HT1080 (cell line): ENCODE data around the gene GAS1. TPM values are rescaled to one million over a fixed set of nuclear protein-coding genes. Genes with fewer than 3 reads are reported as not detected.

Experiments
- DNase-seq: peaks from one replicate; pipeline ENCODE4 v3.0.0-alpha.2; 2015; ENCODE audit warnings: low read depth
- total RNA-seq: library from RNA; depleted of rRNA; stranded (reverse); fragments of >200 nt; shearing (Covaris generic); gene quantifications from 2 replicates; pipeline ENCODE4 v1.2.3, GENCODE V29; 2014

GAS1 gene
- total RNA-seq, 1 experiment from 2014 or later: 1.4 TPM

DNA sequence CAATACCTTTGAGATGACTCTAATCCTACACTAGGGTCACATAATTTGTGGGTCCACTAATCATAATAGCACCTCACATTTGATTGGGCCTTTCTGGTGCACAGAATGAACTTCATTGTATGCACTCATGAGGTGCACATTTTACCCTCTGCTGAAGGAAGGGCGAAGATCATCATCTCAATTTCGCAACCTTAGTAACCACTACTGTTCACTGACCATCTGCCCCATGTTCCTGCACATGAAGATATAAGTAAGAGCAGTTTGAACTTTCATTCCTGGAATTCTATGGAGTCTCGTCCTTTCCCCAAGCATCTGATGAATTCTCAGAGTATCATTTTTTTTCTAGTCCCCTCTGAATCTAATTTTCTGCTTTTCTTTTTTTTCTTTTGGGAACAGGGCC, 21.2 kb downstream of the GAS1 start:
- DNase-seq: no peak

DNA sequence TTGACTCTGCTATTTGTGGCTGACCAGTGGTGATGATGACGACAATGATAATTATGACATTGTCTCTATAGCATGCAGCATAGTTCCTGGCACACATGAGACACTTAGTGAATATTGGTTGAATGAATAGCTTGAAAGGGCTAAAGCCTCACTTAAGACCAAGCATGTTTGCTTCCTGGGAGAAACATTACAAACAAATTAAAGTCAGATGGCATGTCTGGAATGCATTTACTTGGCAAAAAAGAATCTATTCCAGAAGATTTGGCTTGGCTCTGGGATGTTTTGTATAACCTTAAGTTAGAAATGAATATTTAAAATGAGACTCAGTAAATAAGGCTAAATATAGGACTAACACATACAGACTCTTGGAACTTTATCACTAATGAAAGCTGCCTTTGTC, 21.6 kb downstream of the GAS1 start:
- no peak for DNase-seq

DNA sequence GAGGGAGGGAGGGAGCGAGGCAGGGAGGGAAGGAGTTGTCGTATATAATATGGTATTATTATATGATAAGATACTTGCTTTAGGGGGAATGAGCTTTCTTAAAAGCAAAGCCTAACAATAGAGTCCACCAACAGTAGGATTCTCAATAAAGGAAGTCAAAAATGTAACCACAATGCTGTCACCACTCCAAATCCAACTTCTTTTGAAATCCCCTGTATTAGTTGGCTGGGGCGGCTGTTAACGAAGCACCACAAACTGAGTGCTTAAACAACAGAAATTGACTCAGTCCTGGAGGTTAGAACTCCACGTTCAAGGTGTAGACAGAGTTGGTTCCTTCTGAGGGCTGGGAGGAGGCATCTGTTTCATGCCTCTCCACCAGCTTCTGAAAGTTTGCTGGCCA, 23.1 kb downstream of the GAS1 start:
- DNase-seq: no peak

DNA sequence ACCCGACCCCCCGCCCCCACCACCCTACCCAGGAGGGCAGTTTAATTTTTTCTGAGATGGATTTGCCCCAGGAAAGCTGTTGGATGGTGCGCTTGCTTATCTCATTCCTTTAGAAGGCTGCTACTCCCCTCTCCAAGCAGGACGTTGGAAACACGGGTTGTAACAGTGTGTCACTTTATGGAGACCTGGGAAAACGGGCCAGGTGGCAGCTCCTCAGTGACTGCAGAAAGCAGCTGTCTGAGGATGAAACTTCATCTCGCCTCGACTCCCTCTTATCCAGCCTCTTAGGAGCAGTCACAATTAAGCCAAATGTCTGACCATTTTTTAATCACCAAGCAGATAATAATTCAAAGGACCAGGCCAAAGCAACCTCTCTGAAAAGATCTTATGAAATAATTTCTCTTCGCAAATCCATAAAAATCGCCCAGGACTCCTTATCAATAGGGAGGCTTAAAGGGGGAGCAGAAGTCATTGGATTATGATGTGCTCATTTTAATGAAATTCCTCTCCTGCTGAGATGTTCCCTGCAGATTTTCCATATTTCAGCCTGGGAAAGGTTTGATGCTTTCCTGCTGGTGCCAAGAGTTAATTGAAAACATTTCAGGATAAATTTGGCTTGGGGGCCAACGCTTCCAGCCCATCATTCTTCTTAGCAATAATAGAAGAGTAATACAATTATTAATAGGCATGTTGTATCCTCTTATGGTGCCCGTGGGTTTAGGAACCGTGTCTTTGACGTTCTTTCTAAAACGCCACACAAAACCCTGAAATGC, 26.0 kb downstream of the GAS1 start:
- DNase-seq: no peak

DNA sequence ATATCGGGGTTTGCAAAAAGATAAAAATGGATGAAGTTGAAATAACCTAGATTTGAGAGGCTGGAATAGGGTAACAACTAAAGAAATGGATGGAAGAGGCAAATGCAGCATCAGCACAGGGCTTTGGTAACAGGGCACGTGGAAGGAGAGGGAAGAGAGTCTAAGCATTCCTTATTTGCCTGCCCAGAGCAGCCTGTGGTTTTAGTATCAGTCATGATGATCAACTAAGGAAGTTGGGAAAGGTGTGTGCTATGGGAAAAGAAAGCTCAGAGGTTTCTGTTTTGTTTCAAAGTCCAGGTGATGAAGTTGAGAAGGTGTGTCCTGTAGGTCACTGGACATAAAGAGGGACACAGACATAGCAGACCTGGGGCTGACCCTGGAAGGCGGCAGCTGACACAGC, 28.8 kb downstream of the GAS1 start:
- DNase-seq: no peak

DNA sequence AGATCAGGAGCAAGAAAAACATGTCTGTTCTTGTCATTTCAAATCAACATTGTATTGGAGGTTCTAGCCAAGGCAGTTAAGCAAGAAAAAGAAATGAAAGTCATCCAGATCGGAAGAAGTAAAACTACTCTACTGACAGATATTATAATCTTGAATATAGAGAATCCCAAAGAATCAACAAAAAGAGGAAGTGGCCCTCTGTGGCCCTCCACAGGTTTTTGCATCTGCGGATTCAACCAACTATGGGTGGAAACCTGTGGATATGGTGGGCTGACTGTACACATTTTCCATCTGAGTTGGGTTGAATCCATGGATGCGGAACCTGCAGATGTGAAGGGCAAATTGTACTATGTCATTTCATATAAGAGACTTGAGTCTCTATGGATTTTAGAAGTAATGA, 35.1 kb downstream of the GAS1 start:
- no peak for DNase-seq

DNA sequence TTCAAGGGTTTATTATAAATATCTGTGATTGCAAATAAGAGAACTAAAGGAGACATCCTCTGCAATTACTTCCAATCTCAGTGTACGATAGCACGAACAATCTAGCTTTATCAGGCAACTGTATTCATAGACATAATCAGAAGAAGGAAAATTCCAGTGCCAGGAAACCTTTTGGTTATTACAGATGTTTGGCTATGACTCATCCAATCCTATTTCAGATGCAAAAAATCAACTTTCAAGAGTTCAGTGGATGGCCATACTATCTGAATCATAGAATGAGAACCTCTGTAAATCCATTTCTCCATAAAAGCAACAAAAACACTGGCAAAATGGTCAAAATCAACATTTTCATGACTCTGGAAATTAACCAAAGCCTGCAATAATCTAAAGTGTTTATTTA, 37.9 kb downstream of the GAS1 start:
- DNase-seq: no peak

DNA sequence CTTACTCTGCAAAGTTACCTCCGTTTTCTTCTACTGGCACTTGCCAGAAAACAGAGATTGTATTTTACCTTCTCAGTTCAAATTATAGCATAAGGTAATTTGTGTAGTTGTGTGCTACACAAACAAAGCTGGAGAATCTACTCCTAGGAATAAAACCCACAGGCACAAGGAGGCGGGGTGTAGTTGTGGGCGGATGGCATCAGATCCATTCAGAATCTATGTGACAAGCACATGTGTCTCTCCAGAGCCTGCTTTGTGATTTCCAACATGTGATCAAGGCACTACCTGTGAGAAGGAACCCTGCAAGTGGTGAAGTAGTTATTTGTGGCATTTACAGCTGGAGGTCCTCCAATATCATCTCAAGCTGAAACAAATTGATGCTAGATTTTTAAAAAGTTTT, 39.0 kb downstream of the GAS1 start:
- no peak for DNase-seq

DNA sequence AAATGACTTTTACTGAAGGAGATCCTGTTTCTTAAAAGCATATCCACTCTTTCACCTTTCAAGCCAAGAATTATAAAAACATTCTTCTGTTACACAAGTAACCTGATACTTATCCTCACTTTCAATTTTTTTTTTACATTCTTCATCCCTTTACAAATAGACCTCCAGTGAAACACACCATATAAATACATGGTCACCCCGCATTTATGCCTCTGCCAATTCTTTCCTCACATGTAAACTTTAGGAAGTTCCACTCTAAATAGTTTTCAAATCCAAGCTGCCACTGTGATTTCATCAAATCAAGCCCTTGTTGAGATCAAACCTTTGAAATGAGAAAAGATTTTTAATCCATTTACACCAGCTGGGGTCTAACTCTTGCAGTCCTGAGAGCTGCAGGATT, 40.0 kb downstream of the GAS1 start:
- DNase-seq: no peak

DNA sequence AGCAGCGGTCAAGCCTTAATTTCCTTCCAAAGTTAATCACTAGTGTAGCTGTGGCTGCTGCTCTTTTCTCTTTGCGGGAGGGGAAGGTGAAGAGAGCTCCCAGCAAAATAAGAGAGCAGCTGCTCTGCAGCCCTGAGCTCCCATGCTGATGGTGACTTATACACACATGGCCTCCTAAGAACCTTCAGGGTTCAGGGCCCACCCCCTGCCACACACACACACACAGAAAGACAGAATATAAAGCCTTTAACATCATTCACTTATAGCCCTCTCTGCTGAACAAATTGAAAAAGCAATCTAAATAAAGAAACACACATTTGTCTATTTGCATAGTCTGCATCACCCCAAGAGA, 43.6 kb downstream of the GAS1 start:
- DNase-seq: no peak

DNA sequence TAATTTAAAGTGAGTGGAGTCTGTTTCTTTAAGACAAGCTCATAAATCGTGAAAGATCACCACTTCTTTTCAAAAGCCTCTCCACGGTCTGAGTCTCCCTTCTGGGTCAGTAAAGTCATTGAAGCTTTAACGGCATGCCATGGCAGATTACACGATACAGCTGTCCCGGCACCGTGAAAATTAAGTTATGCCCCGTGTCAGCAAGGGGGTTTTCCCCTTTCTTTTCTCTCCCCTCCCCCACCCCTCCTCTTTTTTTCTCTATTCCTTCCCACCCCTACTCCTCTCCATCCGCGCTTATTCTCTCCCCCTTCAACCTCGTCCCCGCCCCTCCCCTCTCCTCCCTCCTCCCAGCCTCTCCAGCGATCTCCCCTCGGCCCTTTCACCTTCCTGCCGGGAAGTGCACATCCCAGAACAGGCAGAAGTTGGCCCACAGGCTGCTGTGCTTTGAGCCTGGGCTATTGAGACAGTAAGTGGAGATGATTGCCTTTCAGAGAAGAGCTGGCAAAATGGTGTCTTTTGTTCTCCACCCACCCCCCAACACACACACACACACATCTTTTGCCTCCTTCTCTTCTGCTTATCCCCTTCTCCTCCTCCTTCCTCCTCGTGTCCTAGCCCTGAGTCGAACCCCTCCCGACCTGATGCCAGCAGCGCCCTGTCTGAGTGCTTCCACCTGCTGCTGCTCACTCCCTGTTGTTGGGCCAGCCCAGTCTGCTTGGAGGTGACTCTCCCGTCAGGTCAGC, 44.1 kb downstream of the GAS1 start:
- no peak for DNase-seq

DNA sequence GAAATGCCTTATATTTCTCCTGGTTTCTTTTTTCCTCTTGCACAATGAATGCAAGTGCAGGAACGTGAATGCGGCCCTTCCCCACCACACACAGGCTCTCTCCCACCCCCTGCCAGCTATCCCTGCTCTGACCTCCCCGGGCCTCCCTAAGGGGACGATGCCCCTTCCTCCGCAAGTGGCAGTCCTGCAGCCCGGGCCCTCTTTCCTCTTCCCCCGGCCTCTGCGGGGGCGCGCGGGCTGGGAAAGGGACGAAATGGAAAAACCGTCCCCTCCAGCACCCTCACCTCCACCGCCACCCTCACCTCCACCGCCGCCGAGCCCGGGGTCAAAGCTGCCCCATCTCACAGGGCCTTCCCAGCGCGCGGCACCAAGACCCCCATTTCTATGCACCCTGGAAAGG, 44.7 kb downstream of the GAS1 start:
- DNase-seq: no peak

DNA sequence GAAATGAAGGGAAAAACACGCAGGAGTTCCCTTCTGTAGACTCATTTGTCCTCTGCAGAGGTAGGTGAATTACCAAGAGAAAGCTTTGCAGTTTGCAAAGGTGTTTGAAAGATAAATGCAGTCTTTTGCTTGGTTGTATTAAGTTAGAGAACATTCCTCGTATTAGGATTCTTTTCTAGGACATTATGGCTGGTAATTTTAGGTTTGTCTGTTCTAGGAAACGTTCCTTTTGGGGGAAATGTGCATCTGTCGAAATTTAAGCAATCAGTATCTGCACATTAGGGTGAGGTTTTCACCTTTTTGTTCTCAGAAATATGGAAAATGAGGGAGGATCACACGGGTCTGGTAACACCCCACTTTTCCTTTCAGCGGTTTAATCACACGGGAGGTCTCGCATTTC, 45.1 kb downstream of the GAS1 start:
- DNase-seq: no peak

DNA sequence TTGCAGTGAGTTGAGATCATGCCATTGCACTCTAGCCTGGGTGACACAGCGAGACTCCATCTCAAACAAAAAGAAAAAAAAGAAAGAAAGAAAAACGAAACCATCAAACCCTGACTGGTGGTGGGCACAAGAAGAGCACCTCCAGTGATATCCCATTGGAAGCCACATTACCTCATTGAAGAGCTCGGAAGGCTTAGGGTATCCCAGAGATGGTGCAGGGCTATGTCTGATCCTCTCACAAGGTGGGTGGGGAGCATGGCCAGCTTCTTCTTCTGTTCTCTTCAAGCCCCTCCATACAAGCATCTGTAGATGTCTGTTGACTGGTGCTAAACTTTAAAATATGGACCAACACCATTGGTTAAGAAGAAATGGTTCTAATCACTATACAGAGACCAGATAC, 45.8 kb downstream of the GAS1 start:
- DNase-seq: no peak
